Measurements from ENCODE around the gene GIPC2. TPM values are rescaled to one million over a fixed set of nuclear protein-coding genes. Genes with fewer than 3 reads are reported as not detected.

Gene GIPC2
- total RNA-seq, 2 donors from 2014 or later = 0.32 to 0.62 TPM

DNA sequence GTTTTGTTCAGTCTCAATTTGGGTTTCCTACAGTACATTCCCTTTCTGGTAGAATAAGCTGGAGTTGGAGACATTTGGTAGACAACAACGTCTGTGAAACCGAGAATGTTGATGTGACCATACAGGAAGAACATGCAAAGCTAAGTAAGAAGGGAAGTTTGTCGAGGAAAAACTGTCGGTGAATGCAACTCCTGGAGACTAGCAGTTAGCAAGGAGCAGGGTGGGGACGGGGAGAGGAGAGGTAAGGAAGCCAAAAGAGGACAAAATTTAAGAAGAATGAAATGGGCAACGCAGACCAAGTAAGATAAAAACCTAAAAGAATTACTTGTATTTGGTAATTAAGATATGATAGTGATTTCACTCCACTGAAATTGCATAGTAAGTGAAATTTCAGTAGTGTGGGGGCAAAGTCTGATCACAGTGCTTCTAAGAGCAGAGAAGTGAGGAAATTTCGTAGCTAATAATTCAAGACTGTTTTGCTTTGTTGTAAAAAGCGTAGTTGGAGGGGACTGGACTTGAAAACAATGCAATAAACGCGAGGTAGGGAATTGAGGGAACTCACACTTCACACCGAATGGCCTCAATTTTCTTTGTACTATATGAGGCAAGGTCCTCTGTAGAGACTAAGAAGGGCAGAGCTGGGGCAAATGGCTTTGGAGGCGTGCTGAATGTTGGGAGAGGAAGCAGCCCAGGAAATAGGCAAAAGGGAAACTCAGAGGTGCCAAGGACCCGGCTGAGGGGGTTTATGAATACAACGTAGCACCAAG lies 787 bp upstream of the GIPC2 start:
- Mint-ChIP-seq H3K27ac (no peak overlapping the region), H3K9me3 (no peaks in the 10 kb centered on the region)

DNA sequence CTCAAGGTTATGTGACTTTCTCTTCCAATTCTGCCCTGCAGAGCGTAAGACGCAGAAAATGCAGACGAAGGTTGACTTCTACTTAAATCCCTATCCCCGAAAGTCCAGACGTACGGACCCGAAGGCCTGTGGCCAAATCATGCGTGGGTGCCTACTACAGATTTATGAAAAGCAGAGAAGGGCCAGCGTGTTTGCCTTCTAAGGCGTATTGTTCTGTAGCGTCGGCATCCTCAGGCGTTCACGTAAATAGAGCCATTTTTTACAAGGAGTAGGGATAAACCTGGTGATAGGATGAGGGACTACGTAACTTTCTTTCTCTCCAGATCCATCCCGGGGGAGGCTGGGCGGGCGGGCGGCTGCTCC lies 222 bp upstream of the GIPC2 start:
- ATAC-seq (replicated peaks in 1 of 2) (peak in 1 of 2 donors; percentile 36), DNase-seq (no peak)
- H3K36me3 Mint-ChIP-seq (ENCODE audit: insufficient read depth in 2 of 2) = no peaks in the 10 kb centered on the region
- no peaks in the 10 kb centered on the region for H3K9me3 Mint-ChIP-seq
- H3K27ac Mint-ChIP-seq = no peak overlapping the region
- H3K4me3 Mint-ChIP-seq = peak overlapping the region; percentile 74 to 77
- H3K4me1 Mint-ChIP-seq (ENCODE audit: low read depth) = peaks cover 49% of the 10 kb centered on the region
- H3K27me3 Mint-ChIP-seq (ENCODE audit: low read depth) = peaks cover 52% of the 10 kb centered on the region

More for the DNA sequence above, 787 bp upstream of the GIPC2 start:
- ATAC-seq (replicated peaks in 1 of 2) (peak; percentile 10 to 16), DNase-seq (no peak)
- H3K36me3 Mint-ChIP-seq (ENCODE audit: insufficient read depth in 2 of 2) = no peaks in the 10 kb centered on the region
- peaks cover 52% of the 10 kb centered on the region for H3K27me3 Mint-ChIP-seq (ENCODE audit: low read depth)
- H3K4me3 Mint-ChIP-seq = peak overlapping the region; percentile 74 to 77
- H3K4me1 Mint-ChIP-seq (ENCODE audit: low read depth) = peaks cover 54% of the 10 kb centered on the region

DNA sequence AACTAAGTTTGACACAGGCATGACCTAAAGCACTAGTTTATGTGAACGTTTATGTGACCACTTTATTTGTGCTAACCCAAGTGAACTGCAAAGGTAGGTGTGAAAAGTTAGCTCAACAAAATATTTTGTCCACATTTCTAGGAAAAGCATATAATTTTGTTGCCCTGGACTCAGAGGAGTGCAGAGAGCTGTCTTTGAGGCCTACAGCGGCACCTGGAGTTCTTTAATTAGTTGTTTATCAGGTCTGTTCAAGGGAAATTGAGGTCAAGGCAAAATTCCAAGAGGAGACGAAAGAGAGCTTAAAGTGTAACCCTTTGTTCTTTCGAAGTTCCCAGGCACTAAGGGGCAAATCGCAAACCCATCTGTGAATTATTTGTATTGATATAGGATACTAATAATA lies 1.3 kb downstream of the GIPC2 start:
- Mint-ChIP-seq H3K4me1 (ENCODE audit: low read depth) (peaks cover 42% of the 10 kb centered on the region), H3K36me3 (ENCODE audit: insufficient read depth in 2 of 2) (no peaks in the 10 kb centered on the region), H3K27ac (no peak overlapping the region), H3K4me3 (peak overlapping the region; percentile 74 to 77), H3K27me3 (ENCODE audit: low read depth) (peaks cover 52% of the 10 kb centered on the region), H3K9me3 (no peaks in the 10 kb centered on the region)
- ATAC-seq (replicated peaks in 1 of 2) (no peak), DNase-seq (no peak)

DNA sequence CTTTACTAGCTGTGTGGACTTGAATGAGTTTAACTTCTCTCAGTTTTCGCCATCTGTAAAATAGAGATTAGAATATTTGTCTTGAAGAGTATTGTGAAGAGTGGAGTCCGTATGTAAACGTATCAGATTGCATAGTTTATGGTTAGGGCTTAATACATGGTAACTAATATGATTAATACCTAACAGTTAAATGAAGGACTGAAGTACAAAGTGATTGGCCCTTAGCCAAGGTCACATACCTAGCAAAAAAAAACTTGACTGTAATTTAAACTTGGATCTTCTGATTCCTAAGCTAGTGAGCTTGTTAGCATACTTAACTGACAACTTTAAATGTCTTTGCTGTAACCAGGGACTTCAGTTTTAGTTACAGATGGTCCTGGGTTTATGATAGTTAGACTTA lies 1.9 kb downstream of the GIPC2 start:
- H3K27me3 Mint-ChIP-seq (ENCODE audit: low read depth) = peaks cover 51% of the 10 kb centered on the region
- H3K36me3 Mint-ChIP-seq (ENCODE audit: insufficient read depth in 2 of 2) = no peaks in the 10 kb centered on the region

DNA sequence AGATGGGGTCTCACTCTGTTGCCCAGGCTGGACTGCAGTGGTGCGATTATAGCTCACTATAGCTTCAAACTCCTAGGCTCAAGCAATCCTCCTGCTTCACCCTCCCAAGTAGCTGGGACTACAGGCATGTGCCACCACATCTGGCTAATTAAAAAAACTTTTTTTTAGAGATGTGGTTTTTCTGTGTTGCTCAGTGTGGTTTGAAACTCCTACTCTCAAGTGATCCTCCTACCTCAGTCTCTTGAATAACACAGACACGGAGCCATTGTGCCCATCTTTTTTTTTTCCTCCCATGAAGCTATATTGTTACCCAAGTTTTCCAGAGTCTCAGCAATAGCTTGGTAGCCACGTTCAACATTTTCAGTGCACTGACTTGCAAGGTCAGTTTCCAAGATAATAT lies 2.7 kb downstream of the GIPC2 start:
- ATAC-seq (replicated peaks in 1 of 2) = peak; percentile 23 to 45
- Mint-ChIP-seq H3K27me3 (ENCODE audit: low read depth) (peaks cover 43% of the 10 kb centered on the region), H3K4me3 (no peak overlapping the region), H3K9me3 (no peaks in the 10 kb centered on the region), H3K36me3 (ENCODE audit: insufficient read depth in 2 of 2) (no peaks in the 10 kb centered on the region), H3K27ac (no peak overlapping the region), H3K4me1 (ENCODE audit: low read depth) (peaks cover 42% of the 10 kb centered on the region)
- no peak for DNase-seq

More for the DNA sequence above, 1.9 kb downstream of the GIPC2 start:
- H3K4me1 Mint-ChIP-seq (ENCODE audit: low read depth) = peaks cover 42% of the 10 kb centered on the region
- no peak for DNase-seq
- no peaks in the 10 kb centered on the region for H3K9me3 Mint-ChIP-seq
- no peak overlapping the region for H3K4me3 Mint-ChIP-seq
- no peak for ATAC-seq (replicated peaks in 1 of 2)
- H3K27ac Mint-ChIP-seq = no peak overlapping the region

DNA sequence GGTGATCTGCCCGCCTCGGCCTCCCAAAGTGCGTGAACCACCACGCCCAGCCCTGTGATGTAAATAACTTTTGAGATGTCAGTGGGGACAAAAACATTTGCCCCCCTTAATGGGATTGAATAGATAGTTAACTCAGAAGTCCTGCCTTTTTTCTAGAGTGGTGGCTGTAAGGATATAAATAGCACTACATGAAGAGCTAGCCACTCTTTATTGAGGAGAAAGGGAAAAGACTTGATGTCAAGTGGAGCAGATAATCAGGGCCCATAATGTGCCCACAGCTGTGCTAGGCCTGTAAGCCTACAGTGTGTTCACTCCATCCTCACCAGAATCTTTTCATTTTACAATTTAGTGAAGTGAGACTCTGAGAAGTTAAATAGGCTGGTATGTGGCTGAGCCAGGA lies 3.6 kb downstream of the GIPC2 start:
- DNase-seq = no peak
- Mint-ChIP-seq H3K4me1 (ENCODE audit: low read depth) (peaks cover 40% of the 10 kb centered on the region), H3K36me3 (ENCODE audit: insufficient read depth in 2 of 2) (no peaks in the 10 kb centered on the region), H3K27me3 (ENCODE audit: low read depth) (peaks cover 36% of the 10 kb centered on the region), H3K4me3 (no peak overlapping the region), H3K27ac (no peak overlapping the region), H3K9me3 (no peaks in the 10 kb centered on the region)
- ATAC-seq (replicated peaks in 1 of 2) = no peak

DNA sequence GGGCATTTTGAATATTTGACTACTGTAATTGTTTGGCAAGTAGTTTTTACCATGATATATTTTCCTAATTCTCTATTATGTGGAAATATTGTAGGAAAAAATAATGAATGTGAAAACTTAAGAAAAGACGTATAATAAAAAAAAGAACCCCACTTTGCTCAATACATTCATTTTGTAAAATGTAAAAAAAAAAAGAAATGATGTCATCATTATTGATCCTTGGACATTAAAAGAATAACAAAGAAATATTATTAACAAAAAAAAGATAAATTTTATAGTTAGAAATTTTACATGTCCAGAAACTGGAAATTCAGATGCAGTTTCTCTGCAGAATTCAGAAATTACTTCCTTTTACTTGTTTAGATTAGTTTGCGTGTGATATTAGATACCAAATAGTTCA lies 5.2 kb downstream of the GIPC2 start:
- H3K27me3 Mint-ChIP-seq (ENCODE audit: low read depth) = peaks cover 23% of the 10 kb centered on the region
- ATAC-seq (replicated peaks in 1 of 2) (no peak), DNase-seq (no peak)
- peaks cover 34% of the 10 kb centered on the region for H3K4me1 Mint-ChIP-seq (ENCODE audit: low read depth)
- H3K36me3 Mint-ChIP-seq (ENCODE audit: insufficient read depth in 2 of 2) = no peaks in the 10 kb centered on the region
- no peak overlapping the region for H3K4me3 Mint-ChIP-seq
- H3K27ac Mint-ChIP-seq = no peak overlapping the region
- peaks cover 0 to 2% of the 10 kb centered on the region in 2 donors for H3K9me3 Mint-ChIP-seq

DNA sequence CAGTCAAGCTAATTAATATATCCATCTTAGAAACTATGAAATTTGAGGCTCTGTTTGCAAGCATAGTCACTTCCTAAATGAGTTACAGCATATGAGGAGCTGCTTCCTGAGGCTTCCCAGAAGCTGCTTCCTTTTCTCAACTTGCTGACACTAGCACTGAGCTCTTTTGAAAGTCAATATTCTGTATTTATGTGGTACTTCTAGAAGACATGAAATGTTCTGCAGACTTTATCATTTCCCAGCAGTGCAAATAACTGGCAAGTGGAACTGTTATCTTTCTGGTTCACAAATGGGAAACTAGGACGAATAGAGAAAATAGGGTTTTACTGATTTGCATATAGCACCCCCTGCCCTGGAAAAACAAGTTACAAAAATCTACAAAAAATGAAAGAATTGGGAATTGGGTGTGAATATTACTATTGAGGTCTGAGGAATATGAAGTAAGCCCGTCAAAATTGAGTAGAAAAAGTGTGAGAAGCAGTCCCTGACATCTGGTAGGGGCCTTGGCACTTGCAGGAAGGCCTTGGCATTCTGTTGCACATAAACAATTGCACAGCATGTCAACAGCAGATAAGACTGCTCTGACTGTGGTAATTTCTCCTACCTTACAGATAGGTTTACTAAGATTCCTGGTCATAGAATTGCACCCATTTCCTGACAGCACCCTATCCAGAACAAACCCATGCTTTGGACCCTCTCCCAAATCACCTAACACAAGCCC lies 7.1 kb downstream of the GIPC2 start:
- Mint-ChIP-seq H3K4me3 (no peak overlapping the region), H3K27ac (no peak overlapping the region), H3K27me3 (ENCODE audit: low read depth) (peaks cover 6% of the 10 kb centered on the region), H3K36me3 (ENCODE audit: insufficient read depth in 2 of 2) (no peaks in the 10 kb centered on the region), H3K4me1 (ENCODE audit: low read depth) (peaks cover 17% of the 10 kb centered on the region), H3K9me3 (peaks cover 0 to 2% of the 10 kb centered on the region in 2 donors)
- ATAC-seq (replicated peaks in 1 of 2) = no peak
- DNase-seq = no peak

DNA sequence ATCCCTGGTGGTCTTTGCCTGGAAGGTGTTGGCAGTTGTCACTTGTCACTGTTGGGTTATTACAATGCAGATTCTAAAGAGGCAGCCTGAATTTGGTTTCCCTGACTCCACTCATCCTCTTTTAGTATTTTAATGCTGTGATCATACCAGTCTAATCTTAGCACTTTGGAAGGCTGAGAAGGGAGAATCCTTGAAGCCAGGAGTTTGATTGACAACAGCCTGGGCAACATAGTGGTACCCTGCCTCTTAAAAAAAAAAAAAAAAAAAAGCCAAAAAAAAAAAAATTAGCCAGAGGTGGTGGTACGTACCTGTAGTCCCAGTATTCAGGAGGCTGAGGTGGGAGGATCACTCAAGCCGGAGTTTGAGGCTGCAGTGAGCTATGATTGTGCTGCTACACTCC lies 7.7 kb downstream of the GIPC2 start:
- H3K27me3 Mint-ChIP-seq (ENCODE audit: low read depth) = no peaks in the 10 kb centered on the region
- H3K27ac Mint-ChIP-seq = no peak overlapping the region
- ATAC-seq (replicated peaks in 1 of 2) (no peak), DNase-seq (no peak)
- H3K4me3 Mint-ChIP-seq = no peak overlapping the region
- H3K9me3 Mint-ChIP-seq = peaks cover 0 to 2% of the 10 kb centered on the region in 2 donors
- peaks cover 10% of the 10 kb centered on the region for H3K4me1 Mint-ChIP-seq (ENCODE audit: low read depth)
- no peaks in the 10 kb centered on the region for H3K36me3 Mint-ChIP-seq (ENCODE audit: insufficient read depth in 2 of 2)

DNA sequence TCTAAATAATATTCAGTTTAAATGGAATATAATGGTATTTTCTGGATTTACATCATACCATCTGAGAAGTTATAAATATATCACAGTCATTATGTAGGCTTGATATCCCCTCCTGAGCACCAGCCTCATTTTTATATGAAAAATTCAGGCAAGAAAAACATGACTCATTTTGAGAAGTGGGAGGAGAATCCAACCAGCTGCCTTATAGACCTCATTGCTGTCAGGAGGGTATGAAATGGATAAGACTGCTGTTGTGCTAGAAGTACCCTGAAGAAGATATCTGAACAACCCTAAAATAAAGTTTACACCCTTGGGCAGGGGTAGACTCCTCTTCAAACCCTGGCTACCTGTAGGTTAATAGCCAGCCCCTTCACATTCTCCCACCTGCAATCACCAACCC lies 8.8 kb downstream of the GIPC2 start:
- H3K4me1 Mint-ChIP-seq (ENCODE audit: low read depth) = peaks cover 7% of the 10 kb centered on the region
- no peak overlapping the region for H3K27ac Mint-ChIP-seq
- DNase-seq (no peak), ATAC-seq (replicated peaks in 1 of 2) (peak in 1 of 2 donors; percentile 26)
- no peaks in the 10 kb centered on the region for H3K27me3 Mint-ChIP-seq (ENCODE audit: low read depth)
- no peak overlapping the region for H3K4me3 Mint-ChIP-seq
- peaks cover 0 to 2% of the 10 kb centered on the region in 2 donors for H3K9me3 Mint-ChIP-seq
- H3K36me3 Mint-ChIP-seq (ENCODE audit: insufficient read depth in 2 of 2) = no peaks in the 10 kb centered on the region

DNA sequence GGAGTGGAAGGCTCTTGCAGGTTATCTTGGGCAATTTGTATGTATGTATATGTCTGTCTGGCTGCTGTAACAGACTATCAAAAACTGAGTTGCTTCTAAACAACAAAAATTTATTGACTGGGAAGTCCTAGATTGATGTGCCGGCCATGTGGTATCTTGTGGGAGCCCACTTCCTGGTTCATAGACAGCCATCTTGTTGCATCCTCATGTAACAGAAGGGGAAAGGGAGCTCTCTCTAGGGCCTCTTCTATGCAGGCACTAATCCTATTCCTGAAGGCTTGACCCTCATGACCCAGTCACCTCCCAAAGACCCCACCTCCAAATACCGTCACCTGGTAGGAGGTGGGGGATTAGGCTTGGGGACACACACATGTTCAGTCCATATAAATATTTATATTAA lies 9.2 kb downstream of the GIPC2 start:
- ATAC-seq (replicated peaks in 1 of 2) (no peak), DNase-seq (no peak)
- H3K36me3 Mint-ChIP-seq (ENCODE audit: insufficient read depth in 2 of 2) = no peaks in the 10 kb centered on the region
- H3K4me3 Mint-ChIP-seq = no peak overlapping the region
- H3K4me1 Mint-ChIP-seq (ENCODE audit: low read depth) = peaks cover 7% of the 10 kb centered on the region
- no peaks in the 10 kb centered on the region for H3K27me3 Mint-ChIP-seq (ENCODE audit: low read depth)
- H3K27ac Mint-ChIP-seq = no peak overlapping the region
- peaks cover 0 to 2% of the 10 kb centered on the region in 2 donors for H3K9me3 Mint-ChIP-seq

DNA sequence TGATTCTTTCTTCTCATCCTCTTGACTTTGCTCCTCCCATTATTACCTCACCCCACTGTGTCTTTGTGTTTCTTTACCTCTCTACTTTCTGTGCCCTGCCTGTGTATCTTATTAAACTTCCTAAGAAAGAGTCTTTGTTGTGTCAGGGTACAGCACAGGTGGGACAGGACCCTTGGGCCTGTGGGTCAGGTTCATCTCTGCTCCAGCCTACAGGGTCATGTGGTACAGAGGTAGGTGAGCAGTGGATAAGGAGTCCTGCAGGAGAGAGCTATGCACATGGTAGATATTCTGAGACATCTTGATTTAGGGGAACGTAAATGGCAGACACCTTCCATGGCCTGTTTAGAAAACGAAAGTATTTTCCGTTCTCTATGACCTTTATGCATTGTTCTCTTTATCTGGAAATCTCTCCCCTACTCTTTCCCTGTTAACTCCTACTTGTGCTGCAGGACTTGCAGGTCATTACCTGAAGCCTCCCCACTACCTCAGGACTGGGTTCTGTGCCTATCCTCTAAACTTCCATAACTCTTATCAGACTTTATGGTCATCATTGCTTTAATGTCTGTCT lies 9.9 kb downstream of the GIPC2 start:
- Mint-ChIP-seq H3K27me3 (ENCODE audit: low read depth) (peaks cover 4% of the 10 kb centered on the region), H3K4me3 (no peak overlapping the region), H3K36me3 (ENCODE audit: insufficient read depth in 2 of 2) (no peaks in the 10 kb centered on the region), H3K27ac (no peak overlapping the region), H3K9me3 (peaks cover 0 to 2% of the 10 kb centered on the region in 2 donors), H3K4me1 (ENCODE audit: low read depth) (peaks cover 7% of the 10 kb centered on the region)
- ATAC-seq (replicated peaks in 1 of 2) = no peak
- no peak for DNase-seq

DNA sequence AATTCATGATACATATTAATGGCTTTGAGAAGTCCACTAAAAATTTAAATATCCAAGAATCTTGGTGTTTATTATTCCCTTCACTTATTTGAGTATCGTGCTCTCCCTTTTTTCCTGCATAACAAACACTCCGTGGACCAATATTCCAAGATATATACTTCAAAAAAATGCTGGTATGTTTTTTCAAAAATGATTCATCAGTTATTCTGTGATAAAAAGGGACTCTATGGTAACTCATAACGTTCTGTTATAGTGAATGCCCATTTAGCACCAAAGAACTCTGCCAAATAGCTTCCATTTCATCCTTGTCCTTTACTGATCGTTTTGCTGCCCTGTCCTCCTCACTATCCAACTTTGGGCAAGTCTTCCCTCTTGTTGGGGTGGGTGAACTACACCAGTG lies 12.9 kb downstream of the GIPC2 start:
- DNase-seq (no peak), ATAC-seq (replicated peaks in 1 of 2) (no peak)
- no peak overlapping the region for H3K27ac Mint-ChIP-seq
- H3K36me3 Mint-ChIP-seq (ENCODE audit: insufficient read depth in 2 of 2) = no peaks in the 10 kb centered on the region
- H3K9me3 Mint-ChIP-seq = peaks cover 0 to 2% of the 10 kb centered on the region in 2 donors
- peaks cover 7% of the 10 kb centered on the region for H3K4me1 Mint-ChIP-seq (ENCODE audit: low read depth)
- H3K27me3 Mint-ChIP-seq (ENCODE audit: low read depth) = peaks cover 10% of the 10 kb centered on the region
- H3K4me3 Mint-ChIP-seq = no peak overlapping the region
